H9 (cell line): Measurements from ENCODE around the gene PDE7B. TPM values are rescaled to one million over a fixed set of nuclear protein-coding genes. Genes with fewer than 3 reads are reported as not detected.

ENCODE experiments used
- DNase-seq: peaks from one replicate; pipeline ENCODE4 v3.0.0-alpha.2; 2017
- H2AFZ ChIP-seq: one replicate; pipeline ENCODE4 v1.6.1; 2013; ENCODE audit warnings: mild to moderate bottlenecking, low read length, control low read depth, moderate library complexity
- H2AK5ac ChIP-seq: 2 replicates; pipeline ENCODE4 v1.6.1; 2013; ENCODE audit warnings: low read length, control low read depth, mixed read lengths; ENCODE audit not compliant: insufficient read length
- H2BK120ac ChIP-seq: one replicate; pipeline ENCODE4 v1.6.1; 2013; ENCODE audit warnings: low read depth, mild to moderate bottlenecking, low read length, control low read depth, inconsistent platforms; ENCODE audit not compliant: poor library complexity, severe bottlenecking
- H2BK12ac ChIP-seq: 2 replicates; pipeline ENCODE4 v1.6.1; 2013; ENCODE audit warnings: low read length, control low read depth, mixed read lengths, low read depth; ENCODE audit not compliant: insufficient read length
- H2BK15ac ChIP-seq: 2 replicates; pipeline ENCODE4 v1.6.1; 2013; ENCODE audit warnings: low read depth, low read length, control low read depth
- H2BK20ac ChIP-seq: one replicate; pipeline ENCODE4 v1.6.1; 2013; ENCODE audit warnings: low read depth, mild to moderate bottlenecking, low read length, control low read depth, inconsistent platforms; ENCODE audit not compliant: poor library complexity, severe bottlenecking
- H2BK5ac ChIP-seq: 2 replicates; pipeline ENCODE4 v1.6.1; 2013; ENCODE audit warnings: low read length, control low read depth, mixed read lengths; ENCODE audit not compliant: insufficient read length
- H3K14ac ChIP-seq: 2 replicates; pipeline ENCODE4 v1.6.1; 2013; ENCODE audit warnings: low read length, control low read depth; ENCODE audit not compliant: insufficient read depth
- H3K18ac ChIP-seq: 2 replicates; pipeline ENCODE4 v1.6.1; 2013; ENCODE audit warnings: low read depth, mild to moderate bottlenecking, mixed read lengths, low read length, control low read depth; ENCODE audit not compliant: insufficient read length
- H3K23ac ChIP-seq: 2 replicates; pipeline ENCODE4 v1.6.1; 2013; ENCODE audit warnings: low read length, control low read depth, mixed read lengths, low read depth; ENCODE audit not compliant: insufficient read length
- H3K23me2 ChIP-seq: 2 replicates; pipeline ENCODE4 v1.6.1; 2013; ENCODE audit warnings: low read depth, mild to moderate bottlenecking, mixed read lengths, low read length, control low read depth; ENCODE audit not compliant: insufficient read length, poor library complexity, severe bottlenecking
- H3K27ac ChIP-seq: 2 replicates; pipeline ENCODE4 v1.5.1; 2013; ENCODE audit warnings: low read length, control low read depth, mixed read lengths, low read depth; ENCODE audit not compliant: insufficient read length
- H3K27me3 ChIP-seq: 2 replicates; pipeline ENCODE4 v1.6.1; 2013; ENCODE audit warnings: low read length, control low read depth, inconsistent platforms; ENCODE audit not compliant: insufficient read depth
- H3K4ac ChIP-seq: 2 replicates; pipeline ENCODE4 v1.6.1; 2013; ENCODE audit warnings: low read depth, mild to moderate bottlenecking, control low read depth, inconsistent platforms, low read length, moderate library complexity
- H3K4me1 ChIP-seq: 2 replicates; pipeline ENCODE4 v1.6.1; 2013; ENCODE audit warnings: low read length, control low read depth, inconsistent platforms; ENCODE audit not compliant: insufficient read depth
- H3K4me2 ChIP-seq: 2 replicates; pipeline ENCODE4 v1.6.1; 2013; ENCODE audit warnings: low read length, control low read depth, mixed read lengths; ENCODE audit not compliant: insufficient read length, insufficient read depth
- H3K56ac ChIP-seq: 2 replicates; pipeline ENCODE4 v1.6.1; 2013; ENCODE audit warnings: low read depth, mild to moderate bottlenecking, mixed read lengths, low read length, control low read depth; ENCODE audit not compliant: insufficient read length
- H3K79me1 ChIP-seq: 2 replicates; pipeline ENCODE4 v1.6.1; 2013; ENCODE audit warnings: low read depth, mild to moderate bottlenecking, moderate library complexity, low read length, control low read depth, inconsistent platforms; ENCODE audit not compliant: insufficient read depth, poor library complexity, severe bottlenecking
- H3K79me2 ChIP-seq: 2 replicates; pipeline ENCODE4 v1.6.1; 2013; ENCODE audit warnings: low read length, control low read depth, inconsistent platforms; ENCODE audit not compliant: insufficient read depth
- H3K9ac ChIP-seq: 2 replicates; pipeline ENCODE4 v1.6.1; 2013; ENCODE audit warnings: low read length, control low read depth, mixed read lengths; ENCODE audit not compliant: insufficient read length; ENCODE audit errors: extremely low read depth
- H3K9me3 ChIP-seq: one replicate; pipeline ENCODE4 v1.6.1; 2013; ENCODE audit warnings: low read depth, low read length, inconsistent platforms; ENCODE audit not compliant: control insufficient read depth
- H3T11ph ChIP-seq: one replicate; pipeline ENCODE4 v1.6.1; 2013; ENCODE audit warnings: mild to moderate bottlenecking, low read length, control low read depth, inconsistent platforms
- H4K20me1 ChIP-seq: one replicate; pipeline ENCODE4 v1.6.1; 2013; ENCODE audit not compliant: control insufficient read depth, insufficient read length, insufficient read depth
- H4K5ac ChIP-seq: 2 replicates; pipeline ENCODE4 v1.6.1; 2013; ENCODE audit warnings: low read depth, mild to moderate bottlenecking, mixed read lengths, low read length, control low read depth; ENCODE audit not compliant: insufficient read length
- H4K8ac ChIP-seq: replicated peaks from 2 replicates; pipeline ENCODE4 v1.6.1; 2013; ENCODE audit warnings: low read length, control low read depth, mixed read lengths, low read depth; ENCODE audit not compliant: insufficient read length
- H4K91ac ChIP-seq: 2 replicates; pipeline ENCODE4 v1.6.1; 2013; ENCODE audit warnings: low read depth, mild to moderate bottlenecking, moderate library complexity, mixed read lengths, low read length, control low read depth; ENCODE audit not compliant: insufficient read length
- H3K27ac Mint-ChIP-seq, 3 experiments: 2 replicates in 2 of 3; 3 replicates in 1 of 3; pipeline ENCODE4 v1.8.0; 2020 to 2021; ENCODE audit warnings: mixed read lengths in 3 of 3, mild to moderate bottlenecking in 1 of 3, moderate library complexity in 1 of 3
- H3K27me3 Mint-ChIP-seq: 2 replicates; pipeline ENCODE4 v1.8.0; 2021; ENCODE audit warnings: low read depth, mild to moderate bottlenecking, moderate library complexity, mixed read lengths
- H3K36me3 Mint-ChIP-seq, 3 experiments: 2 replicates in 2 of 3; 3 replicates in 1 of 3; pipeline ENCODE4 v1.8.0; 2020 to 2021; ENCODE audit warnings: low read depth in 3 of 3, mixed read lengths in 3 of 3; ENCODE audit not compliant: insufficient read depth in 1 of 3
- H3K4me1 Mint-ChIP-seq, 2 experiments: 2 replicates each; pipeline ENCODE4 v1.8.0; 2020; ENCODE audit warnings: mixed read lengths in 2 of 2
- H3K4me3 Mint-ChIP-seq, 2 experiments: 2 replicates in 1 of 2; 3 replicates in 1 of 2; pipeline ENCODE4 v1.8.0; 2020 to 2021; ENCODE audit warnings: mild to moderate bottlenecking in 2 of 2, mixed read lengths in 2 of 2, moderate library complexity in 1 of 2
- H3K9me3 Mint-ChIP-seq, 2 experiments: 2 replicates in 1 of 2; 3 replicates in 1 of 2; pipeline ENCODE4 v1.8.0; 2020; ENCODE audit warnings: mild to moderate bottlenecking in 2 of 2, mixed read lengths in 2 of 2, moderate library complexity in 1 of 2
- WGBS: extraction: QIAGEN DNeasy Blood & Tissue Kit; methylation state at CpG from one replicate; pipeline ENCODE4 v1.1.7; 2013; ENCODE audit warnings: missing lambda C conversion rate, low lambda C conversion rate, mixed read lengths; ENCODE audit not compliant: insufficient read length; ENCODE audit errors: extremely low coverage; 5-methylcytosine and 5-hydroxymethylcytosine counted together
- total RNA-seq: library from RNA; stranded (reverse); gene quantifications from 2 replicates; pipeline ENCODE4 v1.2.1, GENCODE V29; 2021
- TF ChIP-seq, protein P1 (sequence below): fragments of 200-600 bp; sonication (generic); conservative IDR thresholded peaks from 3 replicates; pipeline ENCODE4 v1.8.0; 2021; ENCODE audit warnings: antibody characterized with exemption, mild to moderate bottlenecking

Gene PDE7B
- total RNA-seq, 1 experiment from 2014 or later = not detected

DNA sequence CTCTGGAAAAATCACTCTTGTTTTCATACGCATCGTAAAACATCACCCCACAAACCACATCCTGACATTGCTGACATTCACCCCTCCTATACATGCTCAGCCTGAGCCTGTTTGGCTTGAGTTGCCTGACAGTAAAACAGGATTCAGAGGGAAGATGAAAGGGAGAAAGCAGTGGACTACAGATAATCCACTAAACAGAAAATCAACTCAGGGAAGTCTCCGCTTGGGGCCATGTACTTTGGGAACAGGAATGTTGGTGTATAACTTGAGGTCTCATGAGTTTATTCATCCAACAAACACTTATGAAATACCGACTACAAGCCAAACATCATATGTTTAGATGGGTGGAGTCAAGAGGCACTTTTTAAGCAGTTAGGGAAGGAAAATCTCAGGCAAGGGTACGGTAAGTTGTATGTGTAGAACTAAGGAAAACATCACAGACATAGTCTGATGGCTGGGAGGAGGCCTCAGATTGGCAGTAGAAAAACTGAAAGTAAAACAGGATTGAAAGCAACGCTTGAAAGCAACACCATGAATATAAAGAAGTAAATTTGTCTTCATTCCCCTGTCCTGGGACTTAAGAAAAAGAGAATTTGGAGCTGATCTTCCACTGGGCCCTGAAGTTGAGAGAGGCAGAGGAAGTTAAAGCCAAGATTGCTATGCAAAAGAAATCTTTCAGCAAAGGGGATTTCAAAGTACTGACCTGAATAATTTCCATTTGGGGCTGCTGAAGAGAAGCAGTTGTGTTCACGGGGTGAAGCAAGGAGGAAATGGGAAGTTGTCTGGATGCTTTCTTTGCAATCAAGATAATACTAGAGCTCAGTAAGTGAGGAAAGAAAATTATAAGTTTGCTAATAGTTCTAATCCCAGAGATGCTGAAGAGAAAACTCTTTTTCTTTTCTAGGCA lies 28.8 kb downstream of the PDE7B start:
- H3K9ac ChIP-seq = no peak overlapping the region
- H4K8ac ChIP-seq = no peak overlapping the region
- H3K4ac ChIP-seq = no peak overlapping the region
- no peak overlapping the region for H3T11ph ChIP-seq
- H3K23ac ChIP-seq = no peak overlapping the region
- no peak overlapping the region for H3K14ac ChIP-seq
- H3K79me2 ChIP-seq = no peaks in the 10 kb centered on the region
- no peak overlapping the region for H3K27ac ChIP-seq
- no peak overlapping the region for H2AK5ac ChIP-seq
- Mint-ChIP-seq H3K4me3 (no peak overlapping the region), H3K9me3 (no peaks in the 10 kb centered on the region), H3K27ac (no peak overlapping the region), H3K27me3 (no peaks in the 10 kb centered on the region), H3K36me3 (no peaks in the 10 kb centered on the region), H3K4me1 (peaks cover 0 to 3% of the 10 kb centered on the region in 2 experiments; a peak in 1 of 4 replicates)
- H3K9me3 ChIP-seq = no peaks in the 10 kb centered on the region
- H3K79me1 ChIP-seq = no peaks in the 10 kb centered on the region
- H4K91ac ChIP-seq = no peak overlapping the region
- no peak for DNase-seq
- H4K5ac ChIP-seq = no peak overlapping the region
- H2BK15ac ChIP-seq = no peak overlapping the region
- H3K56ac ChIP-seq = no peak overlapping the region
- H2AFZ ChIP-seq = no peak overlapping the region
- H3K4me2 ChIP-seq = no peak overlapping the region
- H4K20me1 ChIP-seq = no peaks in the 10 kb centered on the region
- H3K27me3 ChIP-seq = no peaks in the 10 kb centered on the region
- H2BK120ac ChIP-seq = no peak overlapping the region
- no peaks in the 10 kb centered on the region; the same call in 1 of the 2 replicates for H3K4me1 ChIP-seq
- no peak overlapping the region for H2BK12ac ChIP-seq
- H2BK20ac ChIP-seq = no peak overlapping the region
- no CpG with 5 or more reads among the region's 7 CpGs for WGBS
- no peaks in the 10 kb centered on the region for H3K23me2 ChIP-seq
- TF ChIP-seq, protein P1, sequence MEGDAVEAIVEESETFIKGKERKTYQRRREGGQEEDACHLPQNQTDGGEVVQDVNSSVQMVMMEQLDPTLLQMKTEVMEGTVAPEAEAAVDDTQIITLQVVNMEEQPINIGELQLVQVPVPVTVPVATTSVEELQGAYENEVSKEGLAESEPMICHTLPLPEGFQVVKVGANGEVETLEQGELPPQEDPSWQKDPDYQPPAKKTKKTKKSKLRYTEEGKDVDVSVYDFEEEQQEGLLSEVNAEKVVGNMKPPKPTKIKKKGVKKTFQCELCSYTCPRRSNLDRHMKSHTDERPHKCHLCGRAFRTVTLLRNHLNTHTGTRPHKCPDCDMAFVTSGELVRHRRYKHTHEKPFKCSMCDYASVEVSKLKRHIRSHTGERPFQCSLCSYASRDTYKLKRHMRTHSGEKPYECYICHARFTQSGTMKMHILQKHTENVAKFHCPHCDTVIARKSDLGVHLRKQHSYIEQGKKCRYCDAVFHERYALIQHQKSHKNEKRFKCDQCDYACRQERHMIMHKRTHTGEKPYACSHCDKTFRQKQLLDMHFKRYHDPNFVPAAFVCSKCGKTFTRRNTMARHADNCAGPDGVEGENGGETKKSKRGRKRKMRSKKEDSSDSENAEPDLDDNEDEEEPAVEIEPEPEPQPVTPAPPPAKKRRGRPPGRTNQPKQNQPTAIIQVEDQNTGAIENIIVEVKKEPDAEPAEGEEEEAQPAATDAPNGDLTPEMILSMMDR = no peak
- no peak overlapping the region for H3K18ac ChIP-seq
- H2BK5ac ChIP-seq = no peak overlapping the region
